ENCODE results near the gene RNF146.
"Not testable (repeated sequence)": the region's sequence is repeated elsewhere in the genome, so short reads cannot be mapped to it uniquely, and the experiment has no call there.

- TF ChIP-seq CTCF, EP300, POLR2A, POLR2AphosphoS5 (IDR thresholded peaks at IDR 0.05): not testable (repeated sequence)
Measured at GRCh38 chr6:127233819-127234218, 32.8 kb upstream of the RNF146 start.
